Mesenchymal stem cell (in vitro differentiated cells and primary cell): Measurements from ENCODE around the gene ELFN2.

Source experiments
- DNase-seq: peaks from one replicate; pipeline ENCODE4 v3.0.0-alpha.2; 2013
- H2AFZ ChIP-seq: one replicate; pipeline ENCODE4 v1.6.1; 2013; ENCODE audit warnings: low read depth, mild to moderate bottlenecking, control low read depth, inconsistent platforms, low read length, moderate library complexity
- H2AK5ac ChIP-seq: 2 replicates; pipeline ENCODE4 v1.6.1; 2013; ENCODE audit warnings: low read length, moderate library complexity, mild to moderate bottlenecking, inconsistent platforms; ENCODE audit not compliant: severe bottlenecking
- H2BK120ac ChIP-seq: one replicate; pipeline ENCODE4 v1.6.1; 2013; ENCODE audit warnings: low read depth, mild to moderate bottlenecking, inconsistent platforms, low read length, moderate library complexity
- H2BK12ac ChIP-seq, 2 experiments: one replicate each; pipeline ENCODE4 v1.6.1; 2013; ENCODE audit warnings: inconsistent platforms in 2 of 2, low read length in 2 of 2, mild to moderate bottlenecking in 2 of 2, moderate library complexity in 2 of 2, control low read depth in 1 of 2
- H2BK15ac ChIP-seq: one replicate; pipeline ENCODE4 v1.6.1; 2013; ENCODE audit warnings: mild to moderate bottlenecking, low read depth, inconsistent platforms; ENCODE audit not compliant: poor library complexity, severe bottlenecking
- H2BK5ac ChIP-seq: 2 replicates; pipeline ENCODE4 v1.6.1; 2013; ENCODE audit warnings: low read depth, mild to moderate bottlenecking, low read length, control low read depth, inconsistent platforms; ENCODE audit not compliant: poor library complexity, severe bottlenecking
- H3K14ac ChIP-seq, 2 experiments: one replicate each; pipeline ENCODE4 v1.6.1; 2013; ENCODE audit warnings: inconsistent platforms in 2 of 2, low read length in 2 of 2, control low read depth in 1 of 2, mild to moderate bottlenecking in 1 of 2, moderate library complexity in 1 of 2
- H3K18ac ChIP-seq, 2 experiments: one replicate each; pipeline ENCODE4 v1.6.1; 2013; ENCODE audit warnings: inconsistent platforms in 2 of 2, low read length in 2 of 2, control low read depth in 1 of 2, low read depth in 1 of 2, mild to moderate bottlenecking in 1 of 2
- H3K23ac ChIP-seq, 2 experiments: one replicate each; pipeline ENCODE4 v1.6.1; 2013; ENCODE audit warnings: inconsistent platforms in 2 of 2, low read length in 2 of 2, mild to moderate bottlenecking in 2 of 2, moderate library complexity in 2 of 2, control low read depth in 1 of 2
- H3K27ac ChIP-seq: 2 replicates; pipeline ENCODE4 v1.5.1; 2013; ENCODE audit warnings: mild to moderate bottlenecking, moderate library complexity, low read length, control low read depth, inconsistent platforms; ENCODE audit not compliant: poor library complexity, severe bottlenecking
- H3K27me3 ChIP-seq, 2 experiments: 2 replicates each; pipeline versions ENCODE4 v1.6.1 to v1.7.0; 2013; ENCODE audit warnings: low read length in 2 of 2, mild to moderate bottlenecking in 2 of 2, moderate library complexity in 2 of 2, control low read depth in 1 of 2, inconsistent platforms in 1 of 2; ENCODE audit not compliant: control insufficient read depth in 1 of 2, insufficient read depth in 1 of 2
- H3K36me3 ChIP-seq, 2 experiments: 2 replicates each; pipeline versions ENCODE4 v1.6.1 to v1.7.0; 2013; ENCODE audit warnings: low read length in 2 of 2, control low read depth in 1 of 2, inconsistent platforms in 1 of 2, low read depth in 1 of 2, mild to moderate bottlenecking in 1 of 2; ENCODE audit not compliant: insufficient read depth in 2 of 2, control insufficient read depth in 1 of 2
- H3K4ac ChIP-seq, 2 experiments: one replicate each; pipeline ENCODE4 v1.6.1; 2013; ENCODE audit warnings: inconsistent platforms in 2 of 2, low read length in 2 of 2, mild to moderate bottlenecking in 2 of 2, moderate library complexity in 2 of 2, control low read depth in 1 of 2, low read depth in 1 of 2
- H3K4me1 ChIP-seq: 2 replicates; pipeline ENCODE4 v1.6.1; 2013; ENCODE audit warnings: low read depth, low read length, control low read depth; ENCODE audit not compliant: control insufficient read depth, insufficient read depth
- H3K4me2 ChIP-seq: 2 replicates; pipeline ENCODE4 v1.6.1; 2013; ENCODE audit warnings: low read length, mild to moderate bottlenecking, inconsistent platforms; ENCODE audit not compliant: poor library complexity, severe bottlenecking
- H3K4me3 ChIP-seq, 2 experiments: 2 replicates each; pipeline versions ENCODE4 v1.5.1 to v1.7.0; 2013; ENCODE audit warnings: low read length in 2 of 2, mild to moderate bottlenecking in 2 of 2, control low read depth in 1 of 2, low read depth in 1 of 2; ENCODE audit not compliant: insufficient read depth in 1 of 2
- H3K79me1 ChIP-seq: replicated peaks from 2 replicates; pipeline ENCODE4 v1.6.1; 2013; ENCODE audit warnings: mild to moderate bottlenecking, control low read depth, low read length, inconsistent platforms; ENCODE audit not compliant: poor library complexity, severe bottlenecking
- H3K9ac ChIP-seq: 2 replicates; pipeline ENCODE4 v1.7.0; 2013; ENCODE audit warnings: mild to moderate bottlenecking, low read length, moderate library complexity
- H3K9me3 ChIP-seq: 2 replicates; pipeline ENCODE4 v1.7.0; 2013; ENCODE audit warnings: mild to moderate bottlenecking, low read length; ENCODE audit not compliant: control insufficient read depth
- H4K8ac ChIP-seq: one replicate; pipeline ENCODE4 v1.6.1; 2013; ENCODE audit warnings: inconsistent platforms, mild to moderate bottlenecking, low read length, moderate library complexity
- H4K91ac ChIP-seq: one replicate; pipeline ENCODE4 v1.6.1; 2013; ENCODE audit warnings: mild to moderate bottlenecking, low read length, inconsistent platforms
- WGBS: methylation state at CpG from one replicate; pipeline ENCODE4 v1.1.7; 2013; ENCODE audit warnings: mixed read lengths; 5-methylcytosine and 5-hydroxymethylcytosine counted together

Gene ELFN2

GRCh38 chr22:37344735-37345449 lies 82.4 kb downstream of the ELFN2 start:
- peak overlapping the region; percentile 41 to 44 for H3K4ac ChIP-seq
- peak overlapping the region; percentile 79 for H4K8ac ChIP-seq
- WGBS, result 88% methylated on average over 13 of the region's 13 CpGs
- no peak for DNase-seq
- H3K14ac ChIP-seq, result peak overlapping the region in 1 of 2 experiments; percentile 92
- no peak overlapping the region for H3K4me2 ChIP-seq
- H2BK5ac ChIP-seq, result no peak overlapping the region
- no peaks in the 10 kb centered on the region for H3K9me3 ChIP-seq
- no peak overlapping the region for H3K23ac ChIP-seq
- peaks cover 24% of the 10 kb centered on the region for H3K4me1 ChIP-seq
- peak overlapping the region; percentile 15 for H4K91ac ChIP-seq
- H3K79me1 ChIP-seq, result no peaks in the 10 kb centered on the region
- H2AFZ ChIP-seq, result peak overlapping the region; percentile 18
- H3K18ac ChIP-seq, result peak overlapping the region; percentile 42 to 82
- H2BK12ac ChIP-seq, result peak overlapping the region; percentile 69 to 85
- peaks cover 0 to 3% of the 10 kb centered on the region in 2 experiments for H3K36me3 ChIP-seq
- H2BK15ac ChIP-seq, result peak overlapping the region; percentile 8
- peaks cover 0 to 43% of the 10 kb centered on the region in 2 experiments for H3K27me3 ChIP-seq
- peak overlapping the region; percentile 78 for H2BK120ac ChIP-seq
- H3K4me3 ChIP-seq, result peak overlapping the region in 1 of 2 experiments; percentile 2
- no peak overlapping the region for H2AK5ac ChIP-seq
- no peak overlapping the region for H3K9ac ChIP-seq
- no peak overlapping the region for H3K27ac ChIP-seq

- H3K4me1 ChIP-seq, result peaks cover 24% of the 10 kb centered on the region
- no peak overlapping the region for H3K27ac ChIP-seq
Observed at GRCh38 chr22:37343863-37344734, 83.2 kb downstream of the ELFN2 start.

GRCh38 chr22:37343348-37343747 lies 83.9 kb downstream of the ELFN2 start:
- no peak for DNase-seq
- H3K4me3 ChIP-seq, result no peak overlapping the region
- H3K4ac ChIP-seq, result no peak overlapping the region
- H2BK12ac ChIP-seq, result peak overlapping the region in 1 of 2 experiments; percentile 23
- no peak overlapping the region for H4K91ac ChIP-seq
- H3K27me3 ChIP-seq, result peaks cover 0 to 55% of the 10 kb centered on the region in 2 experiments
- no peaks in the 10 kb centered on the region for H3K9me3 ChIP-seq
- no peak overlapping the region for H2AK5ac ChIP-seq
- no peak overlapping the region for H3K23ac ChIP-seq
- H3K9ac ChIP-seq, result no peak overlapping the region
- no peak overlapping the region for H2AFZ ChIP-seq
- no peak overlapping the region for H3K27ac ChIP-seq
- WGBS, result 86% methylated on average over 10 of the region's 11 CpGs
- no peak overlapping the region for H2BK5ac ChIP-seq
- peak overlapping the region in 1 of 2 experiments; percentile 33 for H3K14ac ChIP-seq
- no peak overlapping the region for H4K8ac ChIP-seq
- no peak overlapping the region for H2BK15ac ChIP-seq
- no peaks in the 10 kb centered on the region for H3K79me1 ChIP-seq
- peak overlapping the region in 1 of 2 experiments; percentile 21 for H3K18ac ChIP-seq
- H2BK120ac ChIP-seq, result no peak overlapping the region
- H3K4me1 ChIP-seq, result peaks cover 24% of the 10 kb centered on the region
- no peak overlapping the region for H3K4me2 ChIP-seq
- H3K36me3 ChIP-seq, result peaks cover 0 to 3% of the 10 kb centered on the region in 2 experiments

More at GRCh38 chr22:37343863-37344734, 83.2 kb downstream of the ELFN2 start:
- peak overlapping the region in 1 of 2 experiments; percentile 13 for H3K18ac ChIP-seq
- H3K27me3 ChIP-seq, result peaks cover 0 to 51% of the 10 kb centered on the region in 2 experiments
- peak overlapping the region; percentile 15 for H4K91ac ChIP-seq
- H2AFZ ChIP-seq, result no peak overlapping the region
- no peak overlapping the region for H3K23ac ChIP-seq
- no peak overlapping the region for H3K4me3 ChIP-seq
- no peak overlapping the region for H3K4ac ChIP-seq
- 84% methylated on average over 14 of the region's 17 CpGs for WGBS
- no peaks in the 10 kb centered on the region for H3K9me3 ChIP-seq
- no peak overlapping the region for H2BK5ac ChIP-seq
- H2BK12ac ChIP-seq, result peak overlapping the region in 1 of 2 experiments; percentile 70
- H2AK5ac ChIP-seq, result no peak overlapping the region
- peak overlapping the region; percentile 29 for H2BK15ac ChIP-seq
- H2BK120ac ChIP-seq, result no peak overlapping the region
- peaks cover 0 to 3% of the 10 kb centered on the region in 2 experiments for H3K36me3 ChIP-seq
- no peak overlapping the region for H3K14ac ChIP-seq
- no peak overlapping the region for H3K9ac ChIP-seq
- no peaks in the 10 kb centered on the region for H3K79me1 ChIP-seq
- no peak for DNase-seq
- H3K4me2 ChIP-seq, result no peak overlapping the region
- no peak overlapping the region for H4K8ac ChIP-seq

- Histone ChIP-seq H3K27ac (no peak overlapping the region), H3K4ac (no peak overlapping the region), H3K23ac (no peak overlapping the region), H3K4me2 (no peak overlapping the region), H3K79me1 (no peaks in the 10 kb centered on the region), H3K36me3 (peaks cover 0 to 3% of the 10 kb centered on the region in 2 experiments), H2BK120ac (no peak overlapping the region), H3K18ac (no peak overlapping the region), H3K27me3 (peaks cover 0 to 52% of the 10 kb centered on the region in 2 experiments), H3K14ac (no peak overlapping the region), H2BK5ac (no peak overlapping the region), H2AFZ (no peak overlapping the region), H2AK5ac (no peak overlapping the region), H3K4me3 (no peak overlapping the region), H4K91ac (no peak overlapping the region), H3K9ac (no peak overlapping the region), H2BK15ac (no peak overlapping the region), H3K9me3 (no peaks in the 10 kb centered on the region), H4K8ac (no peak overlapping the region), H3K4me1 (peaks cover 30% of the 10 kb centered on the region), H2BK12ac (no peak overlapping the region)
- 72% methylated on average over 5 of the region's 6 CpGs for WGBS
- DNase-seq, result no peak
Observed at GRCh38 chr22:37342065-37342464, 85.2 kb downstream of the ELFN2 start.
